Measurements from ENCODE around the gene PIPOX. TPM values are rescaled to one million over a fixed set of nuclear protein-coding genes. Genes with fewer than 3 reads are reported as not detected.
A peak's percentile ranks its signal among the peaks of the same experiment; 100 is the strongest.

Gene PIPOX
- total and polyA plus RNA-seq, 2 donors from 2014 or later, result 2.8 to 78.0 TPM

DNA sequence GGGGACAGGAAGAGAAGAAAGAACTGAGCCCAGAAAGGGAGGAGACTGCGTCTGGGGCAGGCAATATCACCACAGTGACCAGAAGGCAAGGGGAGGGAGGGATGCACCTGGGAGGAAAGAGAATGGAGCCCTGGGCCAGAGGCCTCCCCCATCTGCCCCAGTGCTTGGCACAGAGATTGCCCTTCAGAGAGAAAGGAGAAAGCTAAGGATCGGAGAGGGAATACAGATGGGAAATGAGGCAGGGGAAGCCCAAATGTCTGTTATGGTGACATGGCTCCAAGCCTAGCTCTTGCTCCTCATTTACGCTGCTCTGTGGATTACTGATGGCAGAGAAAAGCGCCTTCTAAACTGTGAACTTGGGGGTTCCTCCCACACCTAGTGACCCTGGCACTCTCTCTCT, 47.2 kb downstream of the PIPOX start:
- no peak for DNase-seq
- intact Hi-C loops (cut with DNase I), result no loop called here
- Histone ChIP-seq H3K4me3 (ENCODE audit: low read length in 3 of 3) (no peak overlapping the region), H3K9me3 (ENCODE audit: control insufficient read depth in 2 of 3, insufficient read depth in 1 of 3, low read length in 3 of 3) (no peaks in the 10 kb centered on the region), H3K9ac (ENCODE audit: low read length in 3 of 3) (no peak overlapping the region), H3K27ac (ENCODE audit: low read depth in 2 of 2, low read length in 2 of 2) (no peak overlapping the region), H3K36me3 (ENCODE audit: control insufficient read depth in 2 of 3, insufficient read depth in 3 of 3, low read length in 3 of 3) (peaks cover 0 to 76% (median 36%) of the 10 kb centered on the region in 3 donors), H3K4me1 (ENCODE audit: control insufficient read depth in 2 of 3, insufficient read depth in 2 of 3, low read depth in 1 of 3, low read length in 3 of 3) (no peaks in the 10 kb centered on the region), H3K27me3 (ENCODE audit: control insufficient read depth, insufficient read depth, low read length) (no peaks in the 10 kb centered on the region)
- no peak for TF ChIP-seq CTCF (IDR thresholded peaks at IDR 0.05; ENCODE audit: borderline replicate concordance, extremely low read depth, insufficient read depth)
- no peak for FAIRE-seq

DNA sequence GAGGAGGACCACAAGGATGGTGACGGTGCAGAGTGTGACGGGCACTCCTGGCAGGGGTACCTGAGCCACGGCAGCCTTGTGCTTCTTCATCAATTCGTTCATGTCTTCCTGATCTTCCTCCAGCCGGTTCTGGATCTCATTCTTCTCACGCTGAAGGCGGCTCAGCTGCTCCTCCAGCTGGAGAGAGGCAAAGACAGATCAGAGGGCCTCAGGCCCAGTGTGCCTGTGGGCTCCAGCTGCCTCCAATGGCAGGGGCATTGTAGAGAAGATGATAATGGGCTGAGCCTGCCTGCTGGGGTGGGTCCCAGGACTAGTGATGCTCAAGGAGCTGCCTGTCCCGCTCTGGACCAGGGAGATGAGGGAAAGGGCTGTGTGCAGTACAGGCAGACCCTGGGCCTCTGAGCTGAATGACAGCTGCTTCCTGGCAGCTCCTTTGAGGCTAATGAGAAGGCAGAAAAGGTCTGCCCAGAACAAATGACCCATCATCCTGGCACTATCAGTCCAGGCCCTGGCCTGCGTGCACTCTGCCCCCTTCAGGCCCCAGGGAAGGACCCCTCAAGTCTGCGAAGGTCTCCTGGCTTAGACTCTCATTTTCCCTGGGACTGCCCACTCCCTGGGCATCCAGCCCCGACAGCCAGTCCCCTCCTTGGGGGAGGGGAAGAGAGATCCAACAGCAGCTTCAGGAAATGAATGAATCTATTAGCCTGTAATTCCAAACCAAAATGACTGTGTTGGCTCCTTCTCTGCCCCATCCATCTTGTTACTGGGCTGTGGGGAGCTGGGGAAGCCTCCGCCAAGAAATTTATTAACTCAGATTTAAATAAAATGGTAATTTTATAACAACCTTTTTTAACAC, 48.0 kb downstream of the PIPOX start:
- no peak for TF ChIP-seq CTCF (IDR thresholded peaks at IDR 0.05; ENCODE audit: borderline replicate concordance, extremely low read depth, insufficient read depth)
- Histone ChIP-seq H3K4me3 (ENCODE audit: low read length in 3 of 3) (no peak overlapping the region), H3K4me1 (ENCODE audit: control insufficient read depth in 2 of 3, insufficient read depth in 2 of 3, low read depth in 1 of 3, low read length in 3 of 3) (no peaks in the 10 kb centered on the region), H3K9ac (ENCODE audit: low read length in 3 of 3) (no peak overlapping the region), H3K9me3 (ENCODE audit: control insufficient read depth in 2 of 3, insufficient read depth in 1 of 3, low read length in 3 of 3) (no peaks in the 10 kb centered on the region), H3K27ac (ENCODE audit: low read depth in 2 of 2, low read length in 2 of 2) (no peak overlapping the region), H3K36me3 (ENCODE audit: control insufficient read depth in 2 of 3, insufficient read depth in 3 of 3, low read length in 3 of 3) (peaks cover 0 to 82% (median 36%) of the 10 kb centered on the region in 3 donors), H3K27me3 (ENCODE audit: control insufficient read depth, insufficient read depth, low read length) (no peaks in the 10 kb centered on the region)
- intact Hi-C loops (cut with DNase I), result no loop called here
- DNase-seq (peak in 1 of 5 donors; percentile 37), FAIRE-seq (no peak)

GRCh38 chr17:29091606-29092289, 48.8 kb downstream of the PIPOX start:
- intact Hi-C loops (cut with DNase I), result no loop called here
- no peaks in the 10 kb centered on the region for H3K4me1 ChIP-seq (ENCODE audit: control insufficient read depth in 2 of 3, insufficient read depth in 2 of 3, low read depth in 1 of 3, low read length in 3 of 3)
- no peak for TF ChIP-seq CTCF (IDR thresholded peaks at IDR 0.05; ENCODE audit: borderline replicate concordance, extremely low read depth, insufficient read depth)
- H3K9me3 ChIP-seq (ENCODE audit: control insufficient read depth in 2 of 3, insufficient read depth in 1 of 3, low read length in 3 of 3), result no peaks in the 10 kb centered on the region
- H3K36me3 ChIP-seq (ENCODE audit: control insufficient read depth in 2 of 3, insufficient read depth in 3 of 3, low read length in 3 of 3), result peaks cover 0 to 79% (median 31%) of the 10 kb centered on the region in 3 donors
- H3K27me3 ChIP-seq (ENCODE audit: control insufficient read depth, insufficient read depth, low read length), result no peaks in the 10 kb centered on the region
- H3K27ac ChIP-seq (ENCODE audit: low read depth in 2 of 2, low read length in 2 of 2), result no peak overlapping the region
- no peak for DNase-seq
- no peak overlapping the region for H3K4me3 ChIP-seq (ENCODE audit: low read length in 3 of 3)
- no peak for FAIRE-seq
- H3K9ac ChIP-seq (ENCODE audit: low read length in 3 of 3), result no peak overlapping the region

All from kidney (tissue), 14 donors.